H4 (cell line): ENCODE results near the gene TCP10L. TPM values are rescaled to one million over a fixed set of nuclear protein-coding genes. Genes with fewer than 3 reads are reported as not detected.
A peak's percentile ranks its signal among the peaks of the same experiment; 100 is the strongest.
"Not testable (repeated sequence)": the region's sequence is repeated elsewhere in the genome, so short reads cannot be mapped to it uniquely, and the experiment has no call there.

Experiments used
- DNase-seq: peaks from one replicate; pipeline ENCODE4 v3.0.0-alpha.2; 2015; ENCODE audit warnings: low spot score
- total RNA-seq: library from RNA; depleted of rRNA; stranded (reverse); fragments of >200 nt; shearing (Covaris generic); gene quantifications from 2 replicates; pipeline ENCODE4 v1.2.3, GENCODE V29; 2014

The TCP10L gene
- total RNA-seq, 1 experiment from 2014 or later, result not detected

DNA sequence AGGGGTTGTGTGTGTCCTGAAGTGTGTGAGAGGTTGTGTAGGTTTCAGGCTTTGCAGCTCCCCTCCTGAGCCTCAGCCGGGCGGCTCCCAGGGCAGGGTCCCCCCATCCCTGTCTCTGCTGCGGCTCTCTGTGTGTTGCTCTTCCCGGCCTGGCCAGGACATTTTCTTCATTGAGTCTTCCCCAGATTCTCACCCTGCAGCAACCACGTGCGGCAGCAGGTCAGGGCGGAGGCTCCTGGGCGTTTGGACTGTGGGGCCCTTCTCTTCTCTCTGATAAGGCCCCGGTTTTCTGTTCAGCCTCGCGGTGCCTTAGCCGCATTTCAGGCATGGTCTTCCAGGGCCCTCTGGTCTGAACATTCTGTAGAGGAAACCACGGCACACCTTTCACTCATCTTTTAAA is 1.8 kb upstream of the TCP10L start:
- DNase-seq, result no peak

DNA sequence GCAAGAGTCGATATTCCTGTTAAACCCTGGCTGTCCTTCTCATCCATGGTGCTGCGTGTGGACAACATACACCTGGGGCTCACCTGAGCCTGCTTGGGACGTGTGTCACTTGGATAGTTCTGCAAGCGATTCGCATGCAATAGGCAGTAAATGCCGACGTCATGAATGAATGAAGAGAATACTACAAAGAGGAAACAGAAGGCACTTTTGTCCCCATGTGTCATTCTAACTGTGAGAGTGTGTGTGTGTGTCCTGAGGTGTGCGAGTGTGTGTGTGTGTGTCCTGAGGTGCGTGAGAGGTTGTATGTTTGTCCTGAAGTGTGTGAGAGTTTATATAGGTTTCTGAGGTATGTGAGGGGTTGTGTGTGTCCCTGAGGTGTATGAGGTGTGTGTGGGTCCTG is 647 bp upstream of the TCP10L start:
- no peak for DNase-seq

DNA sequence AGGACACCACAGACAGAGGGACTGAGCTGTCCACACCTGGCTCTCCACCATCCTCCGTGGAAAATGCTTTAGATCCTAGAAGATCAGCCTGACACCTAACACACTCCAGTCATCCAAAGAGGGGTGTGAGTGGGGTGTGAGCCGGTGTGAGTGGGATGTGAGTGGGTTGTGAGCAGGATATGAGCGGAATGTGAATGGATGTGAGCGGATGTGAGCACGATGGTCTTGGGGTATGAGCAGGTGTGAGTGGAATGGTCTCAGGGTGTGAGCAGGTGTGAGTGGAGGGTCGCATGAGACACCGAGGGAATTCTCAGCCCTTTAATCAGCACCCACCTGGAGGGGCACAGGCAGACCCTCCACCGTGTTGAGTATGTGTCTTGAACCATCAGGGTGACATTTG is 851 bp downstream of the TCP10L start:
- DNase-seq, result no peak

DNA sequence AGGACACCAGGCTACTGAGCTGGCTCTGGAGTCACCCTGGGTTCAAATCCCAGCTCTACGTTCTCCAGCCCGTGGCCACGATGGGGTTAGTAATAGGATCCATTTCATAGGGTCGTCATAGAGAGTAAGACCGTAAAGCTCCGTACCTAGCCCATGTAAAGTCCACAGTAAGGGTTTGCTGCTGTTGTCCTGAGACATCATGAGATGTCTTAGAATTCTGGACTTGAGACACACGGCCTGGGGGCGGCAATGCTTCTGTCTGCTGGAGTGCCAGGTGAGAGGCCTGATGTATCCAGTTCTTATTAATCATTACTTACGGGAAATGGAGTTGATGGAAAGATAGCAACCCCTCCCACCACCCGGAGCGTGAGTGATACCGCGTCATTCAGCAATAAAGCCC is 3.6 kb downstream of the TCP10L start:
- no peak for DNase-seq

DNA sequence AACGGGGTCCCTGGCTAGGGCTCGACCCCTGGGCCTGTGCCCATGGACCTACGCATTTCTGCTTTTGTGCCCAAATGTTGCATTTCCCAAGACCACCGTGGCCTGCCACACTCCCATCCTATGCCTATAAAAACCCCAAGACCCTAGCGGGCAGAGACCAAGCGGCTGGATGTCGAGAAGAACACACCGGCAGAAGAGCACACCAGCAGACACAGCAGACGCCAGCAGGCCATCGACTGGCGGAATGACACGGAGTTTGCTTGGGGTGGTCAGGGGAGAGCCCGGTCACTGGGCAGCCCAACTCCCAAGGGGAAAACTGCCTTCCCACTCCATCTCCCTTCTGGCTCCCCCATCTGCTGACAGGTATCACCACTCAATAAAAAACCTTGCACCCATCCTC is 4.4 kb downstream of the TCP10L start:
- no peak for DNase-seq

DNA sequence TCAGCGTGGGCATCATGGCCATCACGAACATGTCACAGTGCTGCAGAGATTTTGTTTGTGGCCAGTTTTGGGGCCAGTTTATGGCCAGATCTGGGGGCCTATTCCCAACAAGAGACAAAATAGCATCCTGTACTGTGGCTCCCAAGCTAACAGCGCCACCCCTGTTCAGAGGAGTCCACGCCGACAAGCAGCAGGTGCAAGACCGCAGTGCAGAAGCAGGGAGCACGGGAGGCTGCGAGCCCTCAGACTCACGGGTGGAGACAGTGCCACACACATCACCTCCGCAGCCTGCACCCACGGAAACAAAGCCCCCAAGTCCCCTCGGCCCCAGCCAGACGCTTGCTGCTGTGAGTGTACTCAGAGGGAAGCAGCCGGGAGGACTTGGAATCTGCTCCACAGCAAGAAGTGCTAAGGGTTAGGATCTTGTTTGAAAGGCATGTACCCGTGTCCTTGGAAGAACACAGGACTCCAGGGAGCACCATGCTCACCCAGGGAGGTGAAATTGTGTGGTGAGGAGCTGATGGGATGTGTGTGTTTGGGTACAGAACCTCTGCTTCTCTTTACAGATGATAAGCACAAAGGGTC is 7.1 kb downstream of the TCP10L start:
- peak; percentile 24 for DNase-seq

DNA sequence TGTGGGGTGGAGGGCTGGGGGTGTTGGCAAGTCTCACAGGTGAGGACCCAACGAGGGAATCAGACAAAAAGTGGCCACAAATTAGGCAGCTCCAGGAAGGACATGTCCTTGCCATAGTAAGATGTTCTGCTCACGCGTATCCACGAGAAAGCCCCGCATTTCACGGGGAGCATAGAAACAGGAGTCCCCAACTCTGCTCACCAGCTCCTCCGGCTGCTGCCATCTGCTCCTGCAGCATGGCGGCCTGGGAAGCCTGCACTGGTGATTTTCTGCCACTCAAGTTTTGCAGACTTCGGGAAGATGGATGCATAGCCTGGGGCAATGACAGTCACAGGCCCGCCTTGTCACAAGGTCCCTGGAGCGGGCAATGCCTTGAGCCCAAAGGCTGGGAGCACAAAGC is 9.3 kb downstream of the TCP10L start:
- DNase-seq, result no peak

DNA sequence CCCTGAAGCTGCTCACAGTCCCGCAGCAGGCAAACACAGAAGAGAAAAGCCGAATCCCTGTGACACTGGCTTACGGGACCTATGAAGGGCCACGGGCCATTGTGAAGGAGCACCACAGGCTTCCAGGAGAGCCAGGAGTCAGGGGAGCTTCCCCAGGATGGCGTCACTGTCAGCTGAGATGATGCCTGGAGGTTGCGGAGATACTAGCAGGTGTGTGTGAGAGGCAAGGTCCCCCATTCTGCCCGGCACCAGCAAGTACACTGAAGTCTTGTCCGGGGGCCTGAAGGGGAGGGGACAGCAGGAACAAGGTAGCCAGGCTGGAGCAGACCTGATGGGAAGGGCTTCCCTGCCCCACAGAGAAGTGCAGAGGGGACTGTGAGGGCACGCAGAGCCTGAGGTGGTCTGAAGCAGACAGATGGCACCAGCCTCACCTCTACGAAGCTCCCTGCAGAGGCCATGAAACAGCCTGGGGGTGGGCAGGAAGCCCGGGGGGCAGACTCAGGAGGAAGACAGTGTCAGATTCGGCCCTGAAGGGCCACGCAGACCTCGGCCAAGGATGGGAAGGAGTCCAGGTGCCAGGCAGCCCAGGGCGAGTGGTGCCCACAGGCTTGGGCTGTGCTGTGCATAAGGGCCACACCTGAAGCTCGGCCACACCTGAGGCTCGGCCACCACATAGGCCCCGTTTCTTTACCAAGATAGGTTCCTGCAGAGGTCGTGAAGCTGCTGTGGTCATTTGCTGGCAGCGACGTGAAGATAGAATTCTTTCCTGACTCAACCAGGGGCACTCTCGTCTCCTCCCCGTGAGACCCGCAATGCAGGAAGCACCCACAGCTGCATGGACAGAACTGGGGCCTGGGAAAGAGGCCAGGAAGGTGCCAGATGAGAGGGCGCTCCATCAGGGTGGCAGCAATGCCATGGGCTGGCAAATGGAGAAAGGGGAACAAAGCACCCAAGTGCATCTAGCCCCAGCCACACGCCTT is 10.1 kb downstream of the TCP10L start:
- no peak for DNase-seq

DNA sequence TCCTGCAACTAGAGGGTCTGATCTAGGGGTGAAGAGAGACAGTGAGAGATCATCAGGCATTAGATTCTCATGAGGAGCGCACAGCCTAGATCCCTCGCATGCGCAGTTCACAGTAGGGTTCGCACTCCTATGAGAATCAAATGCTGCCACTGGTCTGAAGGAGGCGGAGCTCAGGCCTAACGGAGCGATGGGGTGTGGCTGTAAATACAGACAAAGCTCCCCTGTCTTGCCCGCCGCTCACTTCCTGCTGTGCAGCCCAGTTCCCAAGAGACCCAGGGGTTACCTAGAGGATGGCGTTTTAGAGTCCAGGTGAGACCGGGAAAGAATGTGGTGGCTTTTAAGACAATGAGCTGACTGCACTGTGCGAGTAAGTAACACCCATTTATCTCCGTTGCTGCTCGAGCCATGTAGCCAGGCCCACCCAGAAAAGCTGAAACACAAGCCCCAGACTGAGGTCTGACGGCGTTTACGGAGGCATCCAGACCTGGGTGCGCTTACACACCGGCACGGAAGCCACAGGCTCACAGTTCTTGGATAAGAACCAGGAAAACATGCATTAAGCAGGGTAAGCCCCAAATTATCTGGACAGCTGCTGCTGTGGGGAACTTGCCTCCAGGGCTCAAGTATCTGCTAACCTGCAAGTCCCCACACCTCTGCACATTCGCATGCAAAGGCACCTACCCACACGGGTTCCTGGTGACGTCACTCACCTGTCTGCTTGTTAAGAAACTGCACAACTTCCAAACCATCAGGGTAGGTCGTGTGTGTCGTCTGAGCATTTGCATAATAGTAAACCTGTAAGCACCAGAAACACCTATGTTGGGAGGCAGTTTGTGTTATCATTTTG is 12.5 kb downstream of the TCP10L start:
- DNase-seq, result no peak

DNA sequence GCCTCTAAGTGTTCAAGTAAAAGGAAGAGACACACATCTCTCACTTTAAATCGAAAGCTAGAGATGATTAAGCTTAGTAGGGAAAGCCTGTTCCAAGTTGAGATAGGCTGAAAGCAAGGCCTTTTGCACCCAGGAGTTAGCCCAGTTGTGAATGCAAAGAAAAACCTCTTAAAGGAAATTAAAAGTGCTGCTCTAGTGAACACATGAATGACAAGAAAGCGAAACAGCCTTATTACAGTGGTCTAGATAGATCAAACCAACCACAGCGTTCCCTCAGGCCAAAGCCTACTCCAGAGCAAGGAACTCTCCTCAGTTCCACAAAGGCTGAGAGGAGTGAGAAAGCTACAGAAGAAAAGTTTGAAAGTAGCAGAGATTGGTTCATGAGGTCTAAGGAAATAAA is 14.9 kb downstream of the TCP10L start:
- no peak for DNase-seq

DNA sequence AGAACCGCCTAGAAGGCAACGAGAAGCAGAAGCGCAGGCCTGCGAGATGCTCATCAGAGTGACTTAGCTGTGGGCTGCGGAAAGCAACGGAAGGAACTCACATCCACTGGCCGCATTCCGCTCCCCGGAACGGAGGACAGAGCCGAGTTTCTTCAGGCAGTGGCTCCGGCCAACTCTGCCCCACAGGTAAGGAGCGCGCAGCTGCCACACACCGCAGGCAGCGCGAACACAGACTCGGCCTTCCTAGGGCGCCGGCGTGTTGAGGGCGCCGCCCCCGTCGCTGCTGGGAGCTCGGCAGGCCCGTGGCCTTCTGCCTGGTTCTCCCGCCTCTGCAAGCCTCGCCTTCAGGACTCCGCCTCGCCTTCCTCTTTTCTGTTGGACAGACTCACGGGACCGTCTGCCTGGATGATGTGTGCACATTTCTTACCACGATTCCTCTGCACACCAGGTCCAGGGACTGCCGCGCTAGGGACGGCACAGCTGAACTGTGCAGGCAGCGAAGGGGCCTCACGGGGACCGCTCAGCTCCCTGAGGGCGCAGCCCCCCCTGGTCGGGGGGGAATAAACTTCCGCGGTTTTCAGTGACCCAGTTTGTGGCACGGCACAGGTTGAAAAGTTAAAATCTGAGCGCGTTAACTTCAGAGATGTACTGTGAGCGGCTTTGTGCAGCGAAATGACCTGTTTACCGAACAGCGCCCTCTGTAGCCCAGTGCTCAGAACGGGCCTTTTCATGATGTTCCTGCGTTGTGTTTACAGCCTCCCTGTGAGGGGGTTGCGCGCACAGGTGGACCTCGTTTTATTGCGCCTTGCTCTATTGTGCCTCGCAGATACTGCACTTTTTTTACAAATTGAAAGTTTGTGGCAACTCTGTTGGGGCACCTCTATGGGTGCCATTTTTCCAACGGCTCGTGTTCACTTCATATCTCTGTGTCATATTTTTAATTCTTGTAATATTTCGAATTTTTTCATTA is 15.8 kb downstream of the TCP10L start:
- DNase-seq, result peak; percentile 80

DNA sequence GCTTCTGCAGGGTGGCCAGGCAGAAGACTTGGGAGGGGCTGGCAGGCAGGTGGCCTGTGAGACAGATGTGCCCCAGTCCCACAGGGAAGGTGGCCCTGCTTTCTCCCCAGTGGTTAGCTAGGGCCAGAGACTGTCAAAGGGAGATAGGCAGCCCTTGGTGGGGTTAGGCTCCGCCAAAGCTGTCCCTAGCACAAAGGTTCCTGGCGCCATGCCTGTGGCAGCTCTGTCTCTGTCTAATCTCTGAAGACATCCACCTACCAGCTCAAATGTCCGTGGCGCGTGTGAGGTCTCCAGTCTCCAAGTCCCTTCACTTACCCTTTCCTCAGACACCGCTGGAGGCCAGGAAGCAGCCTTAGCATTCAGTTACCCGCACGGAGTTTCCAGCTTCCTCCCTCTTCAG is 17.7 kb downstream of the TCP10L start:
- no peak for DNase-seq

DNA sequence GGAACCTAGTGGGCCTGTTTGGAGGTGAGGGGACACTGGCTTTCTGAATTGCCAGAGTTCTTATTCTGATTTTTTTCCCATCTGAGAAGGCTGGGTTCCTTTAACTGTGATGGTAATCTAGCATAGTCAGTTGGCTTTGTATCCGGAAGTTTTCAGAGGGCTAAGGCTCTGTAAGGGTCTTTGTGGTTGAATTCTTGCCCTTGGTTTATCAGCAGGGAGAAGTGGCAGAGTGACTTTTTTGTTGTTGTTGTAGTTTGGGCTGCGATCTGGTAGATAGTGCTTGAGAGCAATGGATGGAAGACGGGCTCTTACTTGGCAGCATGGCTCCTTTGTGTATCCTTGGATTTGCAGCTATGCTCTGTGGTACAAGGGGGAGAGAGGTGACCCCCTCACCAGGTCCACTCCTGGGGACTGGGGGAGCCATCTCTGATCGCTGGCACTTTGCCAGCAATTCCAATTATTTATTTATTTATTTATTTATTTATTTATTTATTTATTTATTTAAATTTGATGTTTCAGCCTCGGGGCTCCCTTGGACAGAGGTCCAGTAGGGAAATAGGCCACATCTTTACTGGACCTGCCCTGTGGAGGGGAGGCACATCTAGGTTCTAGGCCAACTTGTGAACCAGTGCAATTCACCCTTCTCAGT is 18.5 kb downstream of the TCP10L start:
- DNase-seq, result no peak

DNA sequence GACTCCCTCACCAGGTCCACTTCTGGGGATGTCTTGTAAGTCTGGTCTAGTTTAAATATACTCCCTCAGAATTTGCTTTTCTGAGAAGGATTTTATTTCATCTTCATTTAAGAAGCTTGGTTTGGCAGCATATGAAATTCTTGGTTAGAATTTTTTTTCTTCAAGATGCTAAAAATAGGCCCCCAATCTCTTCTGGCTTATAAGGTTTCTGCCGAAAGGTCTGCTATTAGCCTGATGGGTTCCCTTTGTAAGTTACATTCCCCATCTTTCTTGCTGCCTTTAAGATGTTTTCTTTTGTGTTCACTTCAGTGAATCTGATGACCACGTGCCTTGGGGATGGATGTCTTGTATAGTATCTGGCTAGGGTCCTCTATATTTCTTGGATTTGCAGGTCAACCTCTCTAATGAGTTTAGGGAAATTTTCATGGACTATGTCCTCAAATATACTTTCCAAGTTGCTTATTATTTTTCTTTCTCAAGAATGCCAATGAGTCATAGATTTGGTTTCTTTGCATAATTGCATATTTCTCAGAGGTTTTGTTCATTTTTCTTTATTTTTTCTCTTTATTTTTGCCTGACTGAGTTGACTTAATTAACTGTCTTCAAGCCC is 19.4 kb downstream of the TCP10L start:
- DNase-seq, result no peak

DNA sequence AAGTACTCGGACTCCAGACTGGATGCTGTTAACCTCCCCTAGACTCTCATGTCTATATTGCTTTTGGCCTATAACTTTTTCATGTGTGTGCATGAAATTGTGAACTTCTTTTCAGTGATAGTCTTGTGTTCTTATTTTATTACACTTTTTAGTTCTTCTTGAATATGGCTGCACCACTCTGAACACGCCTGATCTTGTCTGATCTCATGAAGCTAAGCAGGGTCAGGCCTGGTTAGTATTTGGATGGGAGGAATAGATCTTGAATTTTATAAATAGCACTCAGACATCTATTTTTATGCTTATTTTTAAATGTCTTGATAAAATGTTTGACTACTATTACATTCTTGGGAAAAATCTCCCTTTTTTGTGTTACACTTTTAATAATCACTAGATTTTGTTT is 22.4 kb downstream of the TCP10L start:
- DNase-seq, result no peak

DNA sequence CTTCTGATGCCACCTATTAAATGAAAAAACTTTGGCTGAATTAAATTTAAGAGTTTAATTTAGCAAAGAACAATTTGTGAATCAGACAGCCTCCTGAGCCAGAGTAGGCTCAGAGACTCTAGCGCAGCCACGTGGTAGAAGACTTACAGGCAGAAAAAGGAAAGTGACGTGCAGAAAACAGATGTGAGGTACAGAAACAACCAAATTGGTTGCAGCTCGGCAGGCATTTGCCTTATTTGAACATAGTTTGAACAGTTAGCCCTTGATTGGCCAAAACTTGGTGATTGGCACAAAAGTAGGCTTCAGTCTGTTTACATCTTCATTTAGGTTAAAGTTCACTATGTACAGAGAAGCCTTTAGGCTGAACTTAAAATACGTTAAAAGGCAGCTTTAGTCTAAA is 22.9 kb downstream of the TCP10L start:
- DNase-seq, result peak; percentile 26

DNA sequence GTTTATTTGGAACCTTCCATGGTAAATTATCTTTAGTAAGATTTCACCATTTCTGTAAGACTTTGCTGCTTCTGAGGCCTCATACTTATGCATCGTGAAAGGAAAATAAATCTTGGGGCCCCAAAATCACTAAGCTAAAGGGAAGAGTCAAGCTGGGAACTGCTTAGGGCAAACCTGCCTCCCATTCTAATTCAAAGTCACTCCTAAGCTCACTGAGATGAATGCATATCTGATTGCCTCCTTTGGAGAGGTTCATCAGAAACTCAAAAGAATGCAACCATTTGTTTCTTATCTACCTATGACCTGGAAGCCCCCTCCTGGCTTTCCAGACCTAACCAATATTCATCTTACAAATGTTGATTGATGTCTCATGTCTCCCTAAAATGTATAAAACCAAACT is 23.8 kb downstream of the TCP10L start:
- not testable (repeated sequence) for DNase-seq

DNA sequence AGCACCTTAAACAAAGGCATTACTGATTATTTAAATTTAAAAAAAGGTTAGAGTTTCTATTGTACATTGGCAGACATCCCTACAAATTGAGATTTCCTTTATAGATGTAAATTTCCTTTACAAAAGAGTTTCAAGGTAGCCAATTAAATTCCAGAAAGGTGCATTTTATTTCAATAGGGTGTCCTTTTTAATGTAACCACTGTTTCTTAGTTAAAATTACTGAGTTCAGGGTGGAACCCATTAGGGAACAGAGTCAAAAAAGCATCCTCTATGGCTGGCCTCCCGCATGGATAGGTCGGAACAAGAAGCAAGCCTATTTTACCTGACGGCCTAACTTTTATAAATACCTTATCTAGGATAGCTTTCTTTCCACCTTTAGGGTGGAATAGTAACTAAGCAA is 24.4 kb downstream of the TCP10L start:
- DNase-seq, result no peak

DNA sequence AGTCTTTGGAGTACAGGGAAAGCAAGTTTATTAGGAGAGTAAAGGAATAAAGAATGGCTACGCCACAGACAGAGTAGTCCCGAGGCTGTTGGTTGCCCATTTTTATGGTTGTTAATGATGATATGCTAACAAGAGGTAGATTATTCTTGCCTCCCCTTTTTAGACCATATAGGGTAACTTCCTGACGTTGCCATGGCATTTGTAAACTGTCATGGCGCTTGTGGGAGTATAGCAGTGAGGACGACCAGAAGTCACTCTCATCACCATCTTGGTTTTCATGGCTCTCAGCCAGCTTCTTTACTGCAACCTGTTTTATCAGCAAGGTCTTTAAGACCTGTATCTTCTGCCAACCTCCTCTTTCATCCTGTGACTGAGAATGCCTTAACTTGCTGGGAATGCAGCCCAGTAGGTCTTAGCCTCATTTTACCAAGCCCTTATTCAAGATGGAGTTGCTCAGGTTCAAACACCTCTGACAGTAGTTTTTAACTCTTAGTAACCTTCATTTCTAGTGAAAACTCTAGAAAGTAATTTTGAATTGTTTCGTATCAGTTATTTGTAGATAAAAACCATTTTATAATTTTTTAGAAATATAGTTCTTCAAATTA is 26.2 kb downstream of the TCP10L start:
- DNase-seq, result no peak

DNA sequence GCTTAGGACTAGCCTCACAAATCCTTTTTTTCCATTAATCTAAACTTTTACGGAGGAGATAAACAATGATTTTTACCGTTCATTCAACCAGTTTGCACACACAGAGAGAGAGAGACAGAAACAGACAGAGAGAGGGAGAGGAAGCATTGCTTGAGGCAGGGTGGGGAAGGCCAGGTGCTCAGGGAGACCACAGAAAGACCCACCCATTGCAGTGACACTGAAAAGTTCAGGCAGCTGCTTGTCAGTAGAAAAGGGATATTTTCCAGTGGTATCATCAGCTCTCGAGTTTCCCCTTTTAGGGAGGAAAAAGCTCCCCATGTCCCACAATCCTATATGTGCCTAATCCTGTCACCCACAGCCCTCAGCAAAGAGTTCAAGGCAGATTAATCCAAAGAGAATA is 27.2 kb downstream of the TCP10L start:
- DNase-seq, result no peak
